Measurements from ENCODE around the gene NIPAL3. TPM values are rescaled to one million over a fixed set of nuclear protein-coding genes. Genes with fewer than 3 reads are reported as not detected.

The NIPAL3 gene
- total RNA-seq, 4 donors from 2014 or later: 18.3 to 31.1 (median 26.6) TPM

DNA sequence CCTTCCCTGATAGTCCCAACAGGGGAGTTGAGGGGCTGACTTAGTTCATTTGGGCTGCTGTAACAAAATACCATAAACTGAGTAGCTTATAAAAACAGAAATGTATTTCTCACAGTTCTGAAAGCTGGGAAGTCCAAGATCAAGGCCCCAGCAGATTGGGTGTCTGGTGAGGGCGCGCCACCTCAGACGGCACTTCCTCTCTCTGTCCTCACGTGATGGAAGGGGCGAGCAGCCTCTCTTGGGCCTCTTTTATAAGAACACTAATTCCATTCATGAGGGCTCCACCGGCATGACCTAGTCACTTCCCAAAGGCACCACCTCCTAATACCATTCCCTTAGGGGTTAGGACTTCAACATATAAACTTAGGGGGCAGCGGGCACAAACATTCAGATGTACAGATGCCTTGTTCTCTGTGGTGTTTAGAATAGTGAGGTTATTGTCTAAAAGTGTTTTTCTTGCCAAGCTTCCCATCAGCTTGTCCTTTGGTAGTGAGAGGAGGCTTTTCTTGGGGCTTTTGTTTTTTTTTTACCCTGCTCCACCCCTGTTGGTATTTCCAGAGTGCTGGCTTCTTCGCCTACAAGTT is 20.3 kb downstream of the NIPAL3 start:
- Histone ChIP-seq H3K27me3 (no peaks in the 10 kb centered on the region), H3K9me3 (no peaks in the 10 kb centered on the region), H3K36me3 (peaks cover 0 to 5% (median 2%) of the 10 kb centered on the region in 4 donors), H3K4me3 (no peak overlapping the region), H3K27ac (replicated peaks in 1 of 4) (no peak overlapping the region), H3K4me1 (peaks cover 11 to 18% (median 16%) of the 10 kb centered on the region in 4 donors)
- WGBS: 92% methylated on average over 7 of the region's 8 CpGs
- intact Hi-C loops (cut with DNase I): no loop called here
- no peak for DNase-seq (ENCODE audit: extremely low spot score)
- TF ChIP-seq, protein P1, sequence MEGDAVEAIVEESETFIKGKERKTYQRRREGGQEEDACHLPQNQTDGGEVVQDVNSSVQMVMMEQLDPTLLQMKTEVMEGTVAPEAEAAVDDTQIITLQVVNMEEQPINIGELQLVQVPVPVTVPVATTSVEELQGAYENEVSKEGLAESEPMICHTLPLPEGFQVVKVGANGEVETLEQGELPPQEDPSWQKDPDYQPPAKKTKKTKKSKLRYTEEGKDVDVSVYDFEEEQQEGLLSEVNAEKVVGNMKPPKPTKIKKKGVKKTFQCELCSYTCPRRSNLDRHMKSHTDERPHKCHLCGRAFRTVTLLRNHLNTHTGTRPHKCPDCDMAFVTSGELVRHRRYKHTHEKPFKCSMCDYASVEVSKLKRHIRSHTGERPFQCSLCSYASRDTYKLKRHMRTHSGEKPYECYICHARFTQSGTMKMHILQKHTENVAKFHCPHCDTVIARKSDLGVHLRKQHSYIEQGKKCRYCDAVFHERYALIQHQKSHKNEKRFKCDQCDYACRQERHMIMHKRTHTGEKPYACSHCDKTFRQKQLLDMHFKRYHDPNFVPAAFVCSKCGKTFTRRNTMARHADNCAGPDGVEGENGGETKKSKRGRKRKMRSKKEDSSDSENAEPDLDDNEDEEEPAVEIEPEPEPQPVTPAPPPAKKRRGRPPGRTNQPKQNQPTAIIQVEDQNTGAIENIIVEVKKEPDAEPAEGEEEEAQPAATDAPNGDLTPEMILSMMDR (IDR thresholded peaks at IDR 0.05): no peak
- no peak for TF ChIP-seq POLR2AphosphoS5 (IDR thresholded peaks at IDR 0.05)
- no peak for TF ChIP-seq POLR2A (IDR thresholded peaks at IDR 0.05; ENCODE audit: low read depth)
- TF ChIP-seq EP300 (IDR thresholded peaks at IDR 0.05): no peak

DNA sequence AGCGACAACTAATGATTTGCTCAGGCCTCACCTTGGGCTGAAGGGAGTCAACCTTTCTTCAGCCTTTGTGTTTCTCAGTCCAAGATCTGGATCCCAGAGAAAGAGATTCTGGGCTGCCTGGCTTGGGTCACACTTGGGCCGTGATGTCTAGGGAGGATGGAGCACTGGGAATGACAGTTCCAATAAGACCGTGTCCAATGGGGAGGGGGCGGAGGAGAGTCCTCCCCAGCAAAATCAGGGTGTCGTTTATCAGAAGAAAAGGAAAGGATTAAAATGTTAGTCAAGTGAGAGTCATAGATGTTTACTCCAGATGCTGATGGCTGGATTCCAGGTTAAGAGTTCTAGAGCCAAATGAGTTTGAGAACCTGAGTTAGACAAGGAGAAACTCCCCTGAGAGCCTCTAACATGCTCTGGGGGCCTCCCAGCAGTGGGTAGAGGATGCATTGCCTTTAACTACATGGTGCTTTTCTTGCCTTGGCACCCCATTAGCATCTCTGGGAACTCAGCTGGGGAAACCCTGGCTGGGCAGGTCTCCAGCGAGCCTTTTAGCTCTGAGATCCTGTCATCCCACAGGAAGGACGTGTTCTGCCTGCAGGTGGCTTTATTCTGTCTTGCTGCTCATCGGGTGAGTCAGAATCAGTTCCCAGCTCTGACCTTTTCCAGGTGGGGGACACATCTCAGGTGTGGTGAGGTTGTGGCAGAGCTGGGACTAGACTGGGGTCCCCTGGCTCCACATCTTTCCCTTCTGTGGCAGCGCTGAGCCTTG is 22.2 kb downstream of the NIPAL3 start:
- intact Hi-C loops (cut with DNase I): no loop called here
- Histone ChIP-seq H3K27ac (replicated peaks in 1 of 4) (peak overlapping the region in 3 of 4 donors; percentile 36 to 60 (median 48)), H3K4me3 (no peak overlapping the region), H3K9me3 (no peaks in the 10 kb centered on the region), H3K27me3 (no peaks in the 10 kb centered on the region), H3K4me1 (peaks cover 11 to 21% (median 20%) of the 10 kb centered on the region in 4 donors), H3K36me3 (peaks cover 0 to 12% (median 2%) of the 10 kb centered on the region in 4 donors)
- WGBS: 61% methylated on average over 9 of the region's 9 CpGs
- DNase-seq (ENCODE audit: extremely low spot score): no peak
- no peak for TF ChIP-seq POLR2A (IDR thresholded peaks at IDR 0.05; ENCODE audit: low read depth)
- no peak for TF ChIP-seq POLR2AphosphoS5 (IDR thresholded peaks at IDR 0.05)
- no peak for TF ChIP-seq EP300 (IDR thresholded peaks at IDR 0.05)
- TF ChIP-seq, protein P1 (IDR thresholded peaks at IDR 0.05): no peak

DNA sequence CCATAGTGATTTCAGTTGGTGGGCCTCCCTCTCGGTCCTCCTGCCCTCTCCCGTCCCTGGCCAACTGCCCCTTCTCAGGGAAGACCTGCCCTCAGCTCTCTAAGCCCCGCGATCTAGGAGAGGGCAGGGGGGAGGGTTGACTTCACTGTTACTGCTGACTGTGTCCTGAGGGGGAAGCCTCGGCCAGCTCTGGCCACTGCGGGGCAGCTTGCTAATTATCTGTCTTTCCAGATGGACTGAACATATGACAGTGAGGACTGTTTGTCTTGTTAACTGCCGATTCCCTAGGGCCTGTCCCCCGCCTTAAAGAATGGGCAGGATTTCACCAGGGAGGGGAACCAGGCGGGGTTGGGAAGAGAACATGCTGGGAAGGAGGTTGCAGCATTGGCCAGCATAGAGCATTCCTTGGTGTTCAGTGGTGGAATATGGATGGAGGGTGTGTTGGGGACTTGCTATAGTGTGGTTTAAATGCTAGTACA is 22.9 kb downstream of the NIPAL3 start:
- Histone ChIP-seq H3K9me3 (no peaks in the 10 kb centered on the region), H3K4me3 (no peak overlapping the region), H3K27ac (replicated peaks in 1 of 4) (peak overlapping the region in 3 of 4 donors; percentile 36 to 60 (median 48)), H3K27me3 (no peaks in the 10 kb centered on the region), H3K4me1 (peaks cover 11 to 28% (median 26%) of the 10 kb centered on the region in 4 donors), H3K36me3 (peaks cover 0 to 8% (median 0%) of the 10 kb centered on the region in 4 donors)
- DNase-seq (ENCODE audit: extremely low spot score): no peak
- TF ChIP-seq, protein P1 (IDR thresholded peaks at IDR 0.05): no peak
- TF ChIP-seq POLR2AphosphoS5 (IDR thresholded peaks at IDR 0.05): peak in 1 of 2 donors; percentile 21
- intact Hi-C loops (cut with DNase I): no loop called here
- WGBS: 64% methylated on average over 8 of the region's 9 CpGs

DNA sequence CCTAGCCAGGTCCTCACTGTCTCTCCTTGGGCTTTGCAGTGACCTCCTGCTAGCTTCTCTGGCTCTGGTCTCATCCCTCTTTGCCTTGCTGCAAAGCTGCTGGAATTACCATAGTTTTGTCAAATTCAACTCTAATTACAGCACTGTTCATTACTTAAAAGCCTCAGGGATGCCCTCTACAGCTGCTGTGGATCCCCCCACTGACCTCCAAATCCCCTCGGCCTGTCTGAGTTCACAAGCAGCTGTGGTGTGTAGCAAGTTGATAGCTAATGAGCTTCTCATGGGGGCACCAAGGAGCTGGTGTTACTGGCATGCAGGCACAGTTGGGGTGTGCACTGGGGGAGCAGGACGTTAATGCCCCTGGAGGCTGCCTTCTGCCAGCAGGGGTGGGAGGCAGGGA is 24.8 kb downstream of the NIPAL3 start:
- 95% methylated on average over 2 of the region's 2 CpGs for WGBS
- intact Hi-C loops (cut with DNase I): no loop called here
- Histone ChIP-seq H3K27me3 (no peaks in the 10 kb centered on the region), H3K9me3 (no peaks in the 10 kb centered on the region), H3K27ac (replicated peaks in 1 of 4) (no peak overlapping the region), H3K36me3 (peaks cover 0 to 13% (median 0%) of the 10 kb centered on the region in 4 donors), H3K4me3 (no peak overlapping the region), H3K4me1 (peaks cover 11 to 31% (median 29%) of the 10 kb centered on the region in 4 donors)
- TF ChIP-seq POLR2AphosphoS5 (IDR thresholded peaks at IDR 0.05) (no peak), EP300 (IDR thresholded peaks at IDR 0.05) (no peak), POLR2A (IDR thresholded peaks at IDR 0.05; ENCODE audit: low read depth) (no peak)
- TF ChIP-seq, protein P1 (IDR thresholded peaks at IDR 0.05): no peak
- no peak for DNase-seq (ENCODE audit: extremely low spot score)

All from esophagus muscularis mucosa (tissue), 4 donors.